Activated T-helper 2 cell treated with anti-CD3 and anti-CD28 coated beads, Interferon-gamma antibody, Interleukin-2, Interleukin-4, amounts not matched to agents 10 μg/mL and 5 μg/mL and 100 μg/mL, durations not matched to agents 14 hours and 24 hours and 36 hours (primary cell): ENCODE results near the gene RNF167. TPM values are rescaled to one million over a fixed set of nuclear protein-coding genes. Genes with fewer than 3 reads are reported as not detected.
"Not testable (repeated sequence)": the region's sequence is repeated elsewhere in the genome, so short reads cannot be mapped to it uniquely, and the experiment has no call there.

ENCODE experiments used
- DNase-seq: peaks from one replicate; pipeline ENCODE4 v3.0.0; 2021; ENCODE audit warnings: low spot score
- H3K27ac Mint-ChIP-seq: one replicate; pipeline ENCODE4 v1.8.0; 2021; ENCODE audit warnings: mixed read lengths
- H3K27me3 Mint-ChIP-seq: one replicate; pipeline ENCODE4 v1.8.0; 2021; ENCODE audit warnings: low read depth, mixed read lengths
- H3K36me3 Mint-ChIP-seq: one replicate; pipeline ENCODE4 v1.8.0; 2021; ENCODE audit warnings: low read depth, mixed read lengths
- H3K4me1 Mint-ChIP-seq: one replicate; pipeline ENCODE4 v1.8.0; 2021; ENCODE audit warnings: low read depth, mixed read lengths
- H3K4me3 Mint-ChIP-seq: one replicate; pipeline ENCODE4 v1.8.0; 2021; ENCODE audit warnings: low read depth, mild to moderate bottlenecking, moderate library complexity, mixed read lengths
- H3K9me3 Mint-ChIP-seq: one replicate; pipeline ENCODE4 v1.8.0; 2021; ENCODE audit warnings: mixed read lengths
- intact Hi-C: fragments of 100-400 bp; cut with micrococcal nuclease; formaldehyde crosslinking; loops from one replicate; pipeline ENCODE4 v1.15.1; 2023
- total RNA-seq: library from RNA; stranded (reverse); gene quantifications from 2 replicates; pipeline ENCODE4 v1.2.3, GENCODE V29; 2022

The RNF167 gene
- total RNA-seq, 1 donor from 2014 or later: 126 TPM

- DNase-seq: peak; percentile 72
- intact Hi-C loops: loop anchor here (1.0 to 10.0 kb wide), 5 partner anchors 30 to 204 kb away; partner anchors contain the start of genes PELP1 and SPAG7
- no peaks in the 10 kb centered on the region for H3K36me3 Mint-ChIP-seq
- H3K27me3 Mint-ChIP-seq: peaks cover 3% of the 10 kb centered on the region
- no peak overlapping the region for H3K4me3 Mint-ChIP-seq
- H3K27ac Mint-ChIP-seq: no peak overlapping the region
- no peaks in the 10 kb centered on the region for H3K4me1 Mint-ChIP-seq
- H3K9me3 Mint-ChIP-seq: no peaks in the 10 kb centered on the region
Measured at GRCh38 chr17:4908711-4909496, 31.2 kb upstream of the RNF167 start.

GRCh38 chr17:4913994-4914393 is 26.1 kb upstream of the RNF167 start:
- H3K27me3 Mint-ChIP-seq: peaks cover 3% of the 10 kb centered on the region
- DNase-seq: no peak
- no peak overlapping the region for H3K4me3 Mint-ChIP-seq
- intact Hi-C loops: no loop called here
- H3K36me3 Mint-ChIP-seq: no peaks in the 10 kb centered on the region
- no peaks in the 10 kb centered on the region for H3K4me1 Mint-ChIP-seq
- no peak overlapping the region for H3K27ac Mint-ChIP-seq
- H3K9me3 Mint-ChIP-seq: no peaks in the 10 kb centered on the region

GRCh38 chr17:4914551-4914950 is 25.5 kb upstream of the RNF167 start:
- H3K36me3 Mint-ChIP-seq, intact Hi-C loops, H3K4me3 Mint-ChIP-seq, H3K27me3 Mint-ChIP-seq, DNase-seq, H3K27ac Mint-ChIP-seq, H3K9me3 Mint-ChIP-seq, H3K4me1 Mint-ChIP-seq: not testable (repeated sequence)

GRCh38 chr17:4919511-4920047 is 20.5 kb upstream of the RNF167 start:
- Mint-ChIP-seq H3K9me3 (no peaks in the 10 kb centered on the region), H3K27ac (no peak overlapping the region), H3K36me3 (peaks cover 4% of the 10 kb centered on the region), H3K4me3 (no peak overlapping the region), H3K4me1 (no peaks in the 10 kb centered on the region), H3K27me3 (no peaks in the 10 kb centered on the region)
- intact Hi-C loops: no loop called here
- DNase-seq: no peak

- H3K4me3 Mint-ChIP-seq: no peak overlapping the region
- no peak for DNase-seq
- H3K4me1 Mint-ChIP-seq: no peaks in the 10 kb centered on the region
- intact Hi-C loops: no loop called here
- H3K27ac Mint-ChIP-seq: no peak overlapping the region
- no peaks in the 10 kb centered on the region for H3K27me3 Mint-ChIP-seq
- H3K9me3 Mint-ChIP-seq: no peaks in the 10 kb centered on the region
- H3K36me3 Mint-ChIP-seq: peaks cover 5% of the 10 kb centered on the region
Measured at GRCh38 chr17:4920351-4921048, 19.6 kb upstream of the RNF167 start.

- Mint-ChIP-seq H3K9me3 (no peaks in the 10 kb centered on the region), H3K27ac (no peak overlapping the region), H3K27me3 (no peaks in the 10 kb centered on the region), H3K4me1 (peaks cover under 1% of the 10 kb centered on the region), H3K4me3 (no peak overlapping the region), H3K36me3 (peaks cover 6% of the 10 kb centered on the region)
- intact Hi-C loops: no loop called here
- no peak for DNase-seq
Measured at GRCh38 chr17:4921320-4921719, 18.7 kb upstream of the RNF167 start.

GRCh38 chr17:4926577-4927335 is 13.3 kb upstream of the RNF167 start:
- H3K4me1 Mint-ChIP-seq, DNase-seq, H3K4me3 Mint-ChIP-seq, intact Hi-C loops, H3K9me3 Mint-ChIP-seq, H3K27me3 Mint-ChIP-seq: not testable (repeated sequence)
- peak overlapping the region; percentile 29 for H3K27ac Mint-ChIP-seq
- H3K36me3 Mint-ChIP-seq: peaks cover 33% of the 10 kb centered on the region

- Mint-ChIP-seq H3K27me3 (no peaks in the 10 kb centered on the region), H3K4me3 (no peak overlapping the region), H3K36me3 (peaks cover 33% of the 10 kb centered on the region), H3K9me3 (no peaks in the 10 kb centered on the region), H3K27ac (no peak overlapping the region), H3K4me1 (peaks cover 8% of the 10 kb centered on the region)
- no peak for DNase-seq
- intact Hi-C loops: no loop called here
Measured at GRCh38 chr17:4928881-4929280, 11.2 kb upstream of the RNF167 start.

- Mint-ChIP-seq H3K27ac (no peak within 1 kb of the TSS), H3K4me1 (peaks cover 13% of the 10 kb centered on the region), H3K4me3 (no peak within 1 kb of the TSS), H3K27me3 (no peaks in the 10 kb centered on the region), H3K9me3 (no peaks in the 10 kb centered on the region), H3K36me3 (peaks cover 34% of the 10 kb centered on the region)
- no peak for DNase-seq
- intact Hi-C loops: no loop called here
Measured at GRCh38 chr17:4931963-4932362, 8.1 kb upstream of the RNF167 start, which contains the start of gene GP1BA. Gene GP1BA, plus strand, starts transcription at chr17:4932277. Its CDS starts 328 bp downstream, at chr17:4932605.

GRCh38 chr17:4932756-4933155 is 7.3 kb upstream of the RNF167 start:
- Mint-ChIP-seq H3K9me3 (no peaks in the 10 kb centered on the region), H3K36me3 (peaks cover 40% of the 10 kb centered on the region), H3K27ac (no peak overlapping the region), H3K4me3 (no peak overlapping the region), H3K27me3 (no peaks in the 10 kb centered on the region), H3K4me1 (peaks cover 16% of the 10 kb centered on the region)
- intact Hi-C loops: no loop called here
- no peak for DNase-seq

- DNase-seq: no peak
- no peaks in the 10 kb centered on the region for H3K27me3 Mint-ChIP-seq
- peaks cover 22% of the 10 kb centered on the region for H3K4me1 Mint-ChIP-seq
- no peaks in the 10 kb centered on the region for H3K9me3 Mint-ChIP-seq
- intact Hi-C loops: no loop called here
- no peak overlapping the region for H3K4me3 Mint-ChIP-seq
- H3K36me3 Mint-ChIP-seq: peaks cover 43% of the 10 kb centered on the region
- H3K27ac Mint-ChIP-seq: no peak overlapping the region
Measured at GRCh38 chr17:4933646-4934045, 6.4 kb upstream of the RNF167 start.

GRCh38 chr17:4934173-4934979 is 5.7 kb upstream of the RNF167 start:
- Mint-ChIP-seq H3K27ac (peak overlapping the region; percentile 40), H3K4me1 (peaks cover 26% of the 10 kb centered on the region), H3K4me3 (no peak overlapping the region), H3K27me3 (no peaks in the 10 kb centered on the region), H3K36me3 (peaks cover 42% of the 10 kb centered on the region), H3K9me3 (no peaks in the 10 kb centered on the region)
- intact Hi-C loops: no loop called here
- no peak for DNase-seq
